ENCODE measurements around the gene LAMB4.

Gene LAMB4, protein sequence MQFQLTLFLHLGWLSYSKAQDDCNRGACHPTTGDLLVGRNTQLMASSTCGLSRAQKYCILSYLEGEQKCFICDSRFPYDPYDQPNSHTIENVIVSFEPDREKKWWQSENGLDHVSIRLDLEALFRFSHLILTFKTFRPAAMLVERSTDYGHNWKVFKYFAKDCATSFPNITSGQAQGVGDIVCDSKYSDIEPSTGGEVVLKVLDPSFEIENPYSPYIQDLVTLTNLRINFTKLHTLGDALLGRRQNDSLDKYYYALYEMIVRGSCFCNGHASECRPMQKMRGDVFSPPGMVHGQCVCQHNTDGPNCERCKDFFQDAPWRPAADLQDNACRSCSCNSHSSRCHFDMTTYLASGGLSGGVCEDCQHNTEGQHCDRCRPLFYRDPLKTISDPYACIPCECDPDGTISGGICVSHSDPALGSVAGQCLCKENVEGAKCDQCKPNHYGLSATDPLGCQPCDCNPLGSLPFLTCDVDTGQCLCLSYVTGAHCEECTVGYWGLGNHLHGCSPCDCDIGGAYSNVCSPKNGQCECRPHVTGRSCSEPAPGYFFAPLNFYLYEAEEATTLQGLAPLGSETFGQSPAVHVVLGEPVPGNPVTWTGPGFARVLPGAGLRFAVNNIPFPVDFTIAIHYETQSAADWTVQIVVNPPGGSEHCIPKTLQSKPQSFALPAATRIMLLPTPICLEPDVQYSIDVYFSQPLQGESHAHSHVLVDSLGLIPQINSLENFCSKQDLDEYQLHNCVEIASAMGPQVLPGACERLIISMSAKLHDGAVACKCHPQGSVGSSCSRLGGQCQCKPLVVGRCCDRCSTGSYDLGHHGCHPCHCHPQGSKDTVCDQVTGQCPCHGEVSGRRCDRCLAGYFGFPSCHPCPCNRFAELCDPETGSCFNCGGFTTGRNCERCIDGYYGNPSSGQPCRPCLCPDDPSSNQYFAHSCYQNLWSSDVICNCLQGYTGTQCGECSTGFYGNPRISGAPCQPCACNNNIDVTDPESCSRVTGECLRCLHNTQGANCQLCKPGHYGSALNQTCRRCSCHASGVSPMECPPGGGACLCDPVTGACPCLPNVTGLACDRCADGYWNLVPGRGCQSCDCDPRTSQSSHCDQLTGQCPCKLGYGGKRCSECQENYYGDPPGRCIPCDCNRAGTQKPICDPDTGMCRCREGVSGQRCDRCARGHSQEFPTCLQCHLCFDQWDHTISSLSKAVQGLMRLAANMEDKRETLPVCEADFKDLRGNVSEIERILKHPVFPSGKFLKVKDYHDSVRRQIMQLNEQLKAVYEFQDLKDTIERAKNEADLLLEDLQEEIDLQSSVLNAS (N-terminal part only)

DNA sequence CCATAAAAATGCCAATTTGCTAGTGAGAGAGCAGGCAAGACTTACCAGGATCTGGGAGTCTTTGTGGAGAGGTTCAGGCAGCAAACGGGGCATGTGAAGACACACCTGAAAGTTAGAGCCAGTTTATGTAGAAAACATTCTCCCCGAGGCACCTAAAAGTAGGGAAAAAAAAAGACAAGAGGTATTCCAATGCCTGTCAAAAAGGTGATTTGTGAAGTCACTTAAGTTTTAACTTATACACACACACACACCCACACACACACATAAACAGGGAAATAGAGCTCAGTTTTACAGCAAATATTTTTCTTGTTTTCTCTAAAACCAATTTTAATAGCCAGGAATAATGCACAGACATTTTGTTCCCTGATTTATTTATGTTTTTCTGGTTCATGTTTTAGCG, at the start of gene LAMB4:
LAMB4 (minus strand) TSS at position 101 of the 400 bp plus-strand sequence. CDS start 7,197 bp downstream, outside the sequence.
- Histone ChIP-seq H3K4me3 (replicated peaks; ENCODE audit: low read depth, low read length) (no peak within 1 kb of the TSS), H3K27me3 (replicated peaks; ENCODE audit: control insufficient read depth, insufficient read depth, low read length) (no peaks in the 10 kb centered on the region), H3K36me3 (ENCODE audit: control insufficient read depth, insufficient read depth, low read length) (no peaks in the 10 kb centered on the region)
- DNase-seq (ENCODE audit: extremely low read depth, insufficient read length) = no peak
- TF ChIP-seq, protein P1, sequence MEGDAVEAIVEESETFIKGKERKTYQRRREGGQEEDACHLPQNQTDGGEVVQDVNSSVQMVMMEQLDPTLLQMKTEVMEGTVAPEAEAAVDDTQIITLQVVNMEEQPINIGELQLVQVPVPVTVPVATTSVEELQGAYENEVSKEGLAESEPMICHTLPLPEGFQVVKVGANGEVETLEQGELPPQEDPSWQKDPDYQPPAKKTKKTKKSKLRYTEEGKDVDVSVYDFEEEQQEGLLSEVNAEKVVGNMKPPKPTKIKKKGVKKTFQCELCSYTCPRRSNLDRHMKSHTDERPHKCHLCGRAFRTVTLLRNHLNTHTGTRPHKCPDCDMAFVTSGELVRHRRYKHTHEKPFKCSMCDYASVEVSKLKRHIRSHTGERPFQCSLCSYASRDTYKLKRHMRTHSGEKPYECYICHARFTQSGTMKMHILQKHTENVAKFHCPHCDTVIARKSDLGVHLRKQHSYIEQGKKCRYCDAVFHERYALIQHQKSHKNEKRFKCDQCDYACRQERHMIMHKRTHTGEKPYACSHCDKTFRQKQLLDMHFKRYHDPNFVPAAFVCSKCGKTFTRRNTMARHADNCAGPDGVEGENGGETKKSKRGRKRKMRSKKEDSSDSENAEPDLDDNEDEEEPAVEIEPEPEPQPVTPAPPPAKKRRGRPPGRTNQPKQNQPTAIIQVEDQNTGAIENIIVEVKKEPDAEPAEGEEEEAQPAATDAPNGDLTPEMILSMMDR (IDR thresholded peaks at IDR 0.05; ENCODE audit: insufficient read depth, low read length, poor library complexity, severe bottlenecking) = no peak

DNA sequence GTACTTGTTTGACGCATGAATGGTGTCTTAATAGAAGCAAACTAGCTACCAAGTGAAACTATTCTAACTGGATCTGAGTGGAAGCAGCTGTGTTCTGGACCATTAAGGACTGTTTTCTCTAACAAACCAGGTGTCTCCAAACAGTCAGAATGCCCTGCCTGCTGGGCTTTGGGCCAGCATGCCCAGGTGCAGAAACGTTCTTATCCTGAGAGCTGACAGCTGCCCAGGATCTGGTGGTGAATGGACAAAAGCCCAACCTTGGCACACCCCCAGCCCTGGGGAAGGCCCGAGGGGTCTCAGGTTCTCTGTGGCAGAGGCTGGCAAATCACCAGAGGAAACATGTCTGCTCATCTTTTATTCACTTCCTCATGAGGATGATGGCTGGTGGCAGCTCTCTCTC, 48.2 kb upstream of the LAMB4 start:
- no peak for DNase-seq (ENCODE audit: extremely low read depth, insufficient read length)
- Histone ChIP-seq H3K27me3 (replicated peaks; ENCODE audit: control insufficient read depth, insufficient read depth, low read length) (no peaks in the 10 kb centered on the region), H3K4me3 (replicated peaks; ENCODE audit: low read depth, low read length) (no peak overlapping the region), H3K36me3 (ENCODE audit: control insufficient read depth, insufficient read depth, low read length) (no peaks in the 10 kb centered on the region)
- TF ChIP-seq, protein P1 (IDR thresholded peaks at IDR 0.05; ENCODE audit: insufficient read depth, low read length, poor library complexity, severe bottlenecking) = no peak

DNA sequence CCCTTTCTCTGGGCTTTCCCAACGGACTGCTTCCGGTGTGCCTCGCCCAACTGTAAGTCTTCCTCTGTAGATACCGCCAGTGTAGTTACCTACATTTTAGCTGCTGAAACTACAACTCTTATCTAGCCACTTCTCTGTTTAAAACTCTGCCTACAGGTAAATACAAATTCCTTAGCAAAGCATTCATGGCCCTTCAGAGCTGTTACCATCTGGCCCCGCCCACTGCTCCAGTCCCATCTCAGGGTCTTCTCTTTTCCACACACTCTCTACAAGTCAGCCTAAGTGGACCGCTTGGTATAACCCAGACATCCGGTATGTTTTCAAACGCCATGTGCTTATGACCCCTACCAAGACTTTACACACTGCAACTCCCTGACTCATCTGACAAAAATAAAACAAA, 41.0 kb upstream of the LAMB4 start:
- DNase-seq (ENCODE audit: extremely low read depth, insufficient read length) = no peak
- no peaks in the 10 kb centered on the region; the same call in 1 of the 2 replicates for H3K27me3 ChIP-seq (replicated peaks; ENCODE audit: control insufficient read depth, insufficient read depth, low read length)
- no peaks in the 10 kb centered on the region for H3K36me3 ChIP-seq (ENCODE audit: control insufficient read depth, insufficient read depth, low read length)
- no peak overlapping the region for H3K4me3 ChIP-seq (replicated peaks; ENCODE audit: low read depth, low read length)
- TF ChIP-seq, protein P1 (IDR thresholded peaks at IDR 0.05; ENCODE audit: insufficient read depth, low read length, poor library complexity, severe bottlenecking) = no peak

DNA sequence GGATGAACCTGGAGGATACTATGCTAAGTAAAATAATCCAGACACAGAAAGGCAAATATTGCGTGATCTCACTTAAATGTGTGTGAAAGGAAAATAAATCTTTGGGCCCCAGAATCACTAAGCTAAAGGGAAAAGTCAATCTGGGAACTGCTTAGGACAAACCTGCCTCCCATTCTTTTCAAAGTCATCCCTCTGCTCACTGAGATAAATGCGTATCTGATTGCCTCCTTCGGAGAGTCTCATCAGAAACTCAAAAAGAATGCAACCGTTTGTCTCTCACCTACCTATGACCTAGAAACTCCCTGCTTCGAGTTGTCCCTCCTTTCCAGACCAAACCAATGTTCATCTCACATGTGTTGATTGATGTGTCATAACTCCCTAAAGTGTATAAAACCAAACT, 40.1 kb upstream of the LAMB4 start:
- H3K36me3 ChIP-seq (ENCODE audit: control insufficient read depth, insufficient read depth, low read length) = no peaks in the 10 kb centered on the region
- no peak for DNase-seq (ENCODE audit: extremely low read depth, insufficient read length)

DNA sequence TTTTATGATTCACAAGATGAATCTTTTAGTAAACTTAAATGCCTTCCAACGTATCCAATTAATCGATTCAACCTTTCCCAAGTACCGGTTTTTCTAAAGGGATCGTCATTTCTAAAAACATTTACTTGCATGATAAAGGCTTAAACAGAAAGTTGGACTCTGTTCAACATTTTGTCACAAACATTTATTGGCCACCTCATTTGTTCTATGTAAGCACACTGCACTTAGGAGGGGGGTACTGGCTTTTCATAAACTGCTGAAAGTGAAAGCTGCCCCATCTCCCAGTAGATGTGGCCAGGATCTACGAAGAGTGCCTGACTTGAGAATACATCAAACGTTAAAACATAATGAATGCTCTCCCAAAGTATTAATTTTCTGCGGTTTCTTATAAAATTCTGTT, 37.3 kb upstream of the LAMB4 start:
- Histone ChIP-seq H3K27me3 (replicated peaks; ENCODE audit: control insufficient read depth, insufficient read depth, low read length) (no peaks in the 10 kb centered on the region; the same call in 1 of the 2 replicates), H3K36me3 (ENCODE audit: control insufficient read depth, insufficient read depth, low read length) (no peaks in the 10 kb centered on the region), H3K4me3 (replicated peaks; ENCODE audit: low read depth, low read length) (no peak overlapping the region)
- TF ChIP-seq, protein P1 (IDR thresholded peaks at IDR 0.05; ENCODE audit: insufficient read depth, low read length, poor library complexity, severe bottlenecking) = no peak
- DNase-seq (ENCODE audit: extremely low read depth, insufficient read length) = no peak

More for the DNA sequence above, 40.1 kb upstream of the LAMB4 start:
- Histone ChIP-seq H3K4me3 (replicated peaks; ENCODE audit: low read depth, low read length) (no peak overlapping the region), H3K27me3 (replicated peaks; ENCODE audit: control insufficient read depth, insufficient read depth, low read length) (no peaks in the 10 kb centered on the region; the same call in 1 of the 2 replicates)
- TF ChIP-seq, protein P1 (IDR thresholded peaks at IDR 0.05; ENCODE audit: insufficient read depth, low read length, poor library complexity, severe bottlenecking) = no peak

Measured in GM06990 (cell line).